COR-L47 (cell line): Measurements from ENCODE around the gene GBF1.

ENCODE experiments used
- DNase-seq: peaks from one replicate; lab custom pipeline; 2025; lab: John Stamatoyannopoulos, UW

GBF1 gene

DNA sequence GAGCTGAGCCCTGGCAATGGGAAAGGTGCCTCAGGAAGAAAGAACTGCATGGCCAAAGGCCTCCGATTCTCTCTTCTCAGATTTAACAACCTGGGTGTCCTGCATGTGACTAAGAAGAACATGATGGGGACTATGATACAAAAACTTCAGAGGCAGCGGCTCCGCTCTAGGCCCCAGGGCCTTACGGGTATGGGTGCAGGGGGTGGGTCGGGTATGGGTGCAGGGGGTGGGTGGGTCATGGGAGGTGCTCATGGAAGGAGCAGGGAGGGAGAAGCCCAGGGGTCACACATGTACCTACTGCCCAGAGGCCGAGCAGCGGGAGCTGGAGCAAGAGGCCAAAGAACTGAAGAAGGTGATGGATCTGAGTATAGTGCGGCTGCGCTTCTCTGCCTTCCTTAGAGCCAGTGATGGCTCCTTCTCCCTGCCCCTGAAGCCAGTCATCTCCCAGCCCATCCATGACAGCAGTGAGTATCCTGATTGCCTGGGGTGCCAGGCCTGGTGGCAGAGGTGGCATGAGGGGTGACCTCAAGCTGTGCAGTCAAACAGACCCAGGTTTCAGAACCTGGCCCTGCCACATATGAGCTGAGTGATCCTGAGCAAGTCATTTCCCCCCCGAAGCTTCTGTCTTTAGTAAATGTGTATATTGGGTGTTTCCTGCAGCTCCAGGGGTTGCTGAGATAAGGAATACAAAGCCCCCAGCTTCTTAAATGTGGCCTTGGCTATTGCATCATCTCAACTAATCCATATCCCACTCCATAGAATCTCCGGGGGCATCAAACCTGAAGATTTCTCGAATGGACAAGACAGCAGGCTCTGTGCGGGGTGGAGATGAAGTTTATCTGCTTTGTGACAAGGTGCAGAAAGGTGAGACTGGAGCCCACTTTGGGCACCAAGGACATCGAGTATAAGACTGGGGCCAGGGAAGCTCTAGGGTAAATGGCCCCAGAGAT is 152.2 kb downstream of the GBF1 start:
- no peak for DNase-seq

DNA sequence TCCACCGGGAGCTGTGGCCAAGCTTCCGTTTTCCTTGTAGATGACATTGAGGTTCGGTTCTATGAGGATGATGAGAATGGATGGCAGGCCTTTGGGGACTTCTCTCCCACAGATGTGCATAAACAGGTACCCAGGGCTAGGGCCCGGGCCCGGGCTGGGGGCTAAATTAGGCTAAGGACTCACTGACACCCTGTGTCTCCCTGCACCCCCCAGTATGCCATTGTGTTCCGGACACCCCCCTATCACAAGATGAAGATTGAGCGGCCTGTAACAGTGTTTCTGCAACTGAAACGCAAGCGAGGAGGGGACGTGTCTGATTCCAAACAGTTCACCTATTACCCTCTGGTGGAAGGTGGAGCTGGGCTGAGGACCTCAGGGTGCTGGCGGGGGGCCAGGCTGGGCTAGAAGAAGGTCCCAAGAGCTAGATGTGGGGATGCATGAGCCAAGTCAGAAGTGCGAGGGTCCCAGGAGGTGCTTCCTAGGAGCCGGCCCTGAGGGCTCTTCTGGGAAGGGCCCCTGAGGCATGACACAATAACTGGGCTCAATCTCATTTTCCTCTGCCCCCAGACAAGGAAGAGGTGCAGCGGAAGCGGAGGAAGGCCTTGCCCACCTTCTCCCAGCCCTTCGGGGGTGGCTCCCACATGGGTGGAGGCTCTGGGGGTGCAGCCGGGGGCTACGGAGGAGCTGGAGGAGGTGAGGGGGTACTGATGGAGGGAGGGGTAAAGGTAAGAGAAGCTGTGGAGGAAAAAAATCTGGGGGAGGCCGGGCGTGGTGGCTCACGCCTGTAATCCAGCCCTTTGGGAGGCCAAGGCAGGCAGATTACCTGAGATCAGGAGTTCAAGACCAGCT is 153.1 kb downstream of the GBF1 start:
- no peak for DNase-seq

DNA sequence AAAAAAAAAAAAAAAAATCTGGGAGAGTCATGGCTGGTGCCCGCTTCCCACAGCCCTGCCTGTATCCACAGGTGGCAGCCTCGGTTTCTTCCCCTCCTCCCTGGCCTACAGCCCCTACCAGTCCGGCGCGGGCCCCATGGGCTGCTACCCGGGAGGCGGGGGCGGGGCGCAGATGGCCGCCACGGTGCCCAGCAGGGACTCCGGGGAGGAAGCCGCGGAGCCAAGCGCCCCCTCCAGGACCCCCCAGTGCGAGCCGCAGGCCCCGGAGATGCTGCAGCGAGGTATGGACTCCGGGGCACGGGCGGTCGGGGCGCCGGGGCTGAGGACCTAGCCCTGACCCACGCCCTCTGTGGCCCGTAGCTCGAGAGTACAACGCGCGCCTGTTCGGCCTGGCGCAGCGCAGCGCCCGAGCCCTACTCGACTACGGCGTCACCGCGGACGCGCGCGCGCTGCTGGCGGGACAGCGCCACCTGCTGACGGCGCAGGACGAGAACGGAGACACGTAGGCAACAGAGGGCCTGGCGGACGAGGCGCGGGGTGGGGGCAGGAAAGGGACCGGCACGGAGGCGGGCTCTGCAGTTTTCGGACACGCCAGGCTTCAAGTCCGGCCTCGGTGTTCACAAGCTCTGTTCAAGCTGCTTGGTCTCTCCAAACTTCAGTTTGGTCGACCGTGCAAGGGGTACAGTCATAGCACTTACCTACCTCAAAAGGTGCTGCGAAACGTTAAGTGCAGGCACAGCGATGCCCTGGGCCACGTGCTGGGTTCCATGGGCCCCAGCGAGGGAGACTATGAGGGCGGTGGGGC is 154.1 kb downstream of the GBF1 start:
- DNase-seq: peak; percentile 67

DNA sequence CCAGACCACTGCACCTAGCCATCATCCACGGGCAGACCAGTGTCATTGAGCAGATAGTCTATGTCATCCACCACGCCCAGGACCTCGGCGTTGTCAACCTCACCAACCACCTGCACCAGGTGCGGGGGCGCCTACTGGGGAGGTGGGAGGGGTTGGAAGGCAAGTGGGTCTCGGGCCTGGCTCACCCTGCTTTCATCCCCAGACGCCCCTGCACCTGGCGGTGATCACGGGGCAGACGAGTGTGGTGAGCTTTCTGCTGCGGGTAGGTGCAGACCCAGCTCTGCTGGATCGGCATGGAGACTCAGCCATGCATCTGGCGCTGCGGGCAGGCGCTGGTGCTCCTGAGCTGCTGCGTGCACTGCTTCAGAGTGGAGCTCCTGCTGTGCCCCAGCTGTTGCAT is 154.7 kb downstream of the GBF1 start:
- peak; percentile 32 for DNase-seq

DNA sequence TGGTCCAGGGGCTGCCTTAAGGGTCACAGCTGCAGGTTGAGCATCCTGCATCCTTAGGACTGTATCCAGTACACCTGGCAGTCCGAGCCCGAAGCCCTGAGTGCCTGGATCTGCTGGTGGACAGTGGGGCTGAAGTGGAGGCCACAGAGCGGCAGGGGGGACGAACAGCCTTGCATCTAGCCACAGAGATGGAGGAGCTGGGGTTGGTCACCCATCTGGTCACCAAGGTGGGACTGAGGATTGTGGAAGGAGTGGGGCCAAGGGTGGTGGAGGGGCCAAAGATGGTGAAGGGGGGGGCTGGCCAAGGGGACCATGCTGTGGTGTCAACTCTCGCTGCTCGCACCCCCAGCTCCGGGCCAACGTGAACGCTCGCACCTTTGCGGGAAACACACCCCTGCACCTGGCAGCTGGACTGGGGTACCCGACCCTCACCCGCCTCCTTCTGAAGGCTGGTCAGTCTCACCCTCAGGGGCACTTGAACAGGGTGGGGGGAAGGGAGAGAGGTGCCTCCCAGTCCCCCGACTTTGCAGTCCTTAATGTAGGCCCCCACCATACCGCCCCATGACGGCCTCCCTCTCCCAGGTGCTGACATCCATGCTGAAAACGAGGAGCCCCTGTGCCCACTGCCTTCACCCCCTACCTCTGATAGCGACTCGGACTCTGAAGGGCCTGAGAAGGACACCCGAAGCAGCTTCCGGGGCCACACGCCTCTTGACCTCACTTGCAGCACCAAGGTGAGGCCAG is 155.4 kb downstream of the GBF1 start:
- DNase-seq: no peak

DNA sequence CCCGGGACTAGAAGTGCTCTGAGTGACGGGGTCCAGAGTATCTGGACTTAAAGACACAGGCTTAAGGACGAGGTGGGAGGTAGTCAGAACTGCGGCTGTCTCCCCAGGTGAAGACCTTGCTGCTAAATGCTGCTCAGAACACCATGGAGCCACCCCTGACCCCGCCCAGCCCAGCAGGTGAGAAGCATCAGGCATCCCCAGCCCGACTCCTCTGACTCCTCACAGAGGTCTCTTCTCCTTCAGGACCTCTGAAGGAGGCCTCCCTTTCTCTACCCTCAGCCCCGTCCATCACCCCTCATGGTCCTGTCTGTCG is 156.0 kb downstream of the GBF1 start:
- no peak for DNase-seq

DNA sequence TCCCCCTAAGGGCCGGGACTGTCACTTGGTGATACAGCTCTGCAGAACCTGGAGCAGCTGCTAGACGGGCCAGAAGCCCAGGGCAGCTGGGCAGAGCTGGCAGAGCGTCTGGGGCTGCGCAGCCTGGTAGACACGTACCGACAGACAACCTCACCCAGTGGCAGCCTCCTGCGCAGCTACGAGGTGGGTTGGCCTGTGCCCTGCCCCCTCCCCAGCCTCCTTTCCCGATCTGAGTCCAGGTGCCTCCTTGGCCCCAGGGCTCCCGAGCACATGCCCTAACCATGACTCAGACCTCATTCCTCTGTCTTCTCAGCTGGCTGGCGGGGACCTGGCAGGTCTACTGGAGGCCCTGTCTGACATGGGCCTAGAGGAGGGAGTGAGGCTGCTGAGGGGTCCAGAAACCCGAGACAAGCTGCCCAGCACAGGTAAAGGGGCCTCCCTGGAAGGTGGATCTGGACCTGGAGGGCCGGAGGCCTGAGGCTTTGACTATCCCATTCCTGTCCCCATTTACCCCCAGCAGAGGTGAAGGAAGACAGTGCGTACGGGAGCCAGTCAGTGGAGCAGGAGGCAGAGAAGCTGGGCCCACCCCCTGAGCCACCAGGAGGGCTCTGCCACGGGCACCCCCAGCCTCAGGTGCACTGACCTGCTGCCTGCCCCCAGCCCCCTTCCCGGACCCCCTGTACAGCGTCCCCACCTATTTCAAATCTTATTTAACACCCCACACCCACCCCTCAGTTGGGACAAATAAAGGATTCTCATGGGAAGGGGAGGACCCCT is 156.6 kb downstream of the GBF1 start:
- no peak for DNase-seq

DNA sequence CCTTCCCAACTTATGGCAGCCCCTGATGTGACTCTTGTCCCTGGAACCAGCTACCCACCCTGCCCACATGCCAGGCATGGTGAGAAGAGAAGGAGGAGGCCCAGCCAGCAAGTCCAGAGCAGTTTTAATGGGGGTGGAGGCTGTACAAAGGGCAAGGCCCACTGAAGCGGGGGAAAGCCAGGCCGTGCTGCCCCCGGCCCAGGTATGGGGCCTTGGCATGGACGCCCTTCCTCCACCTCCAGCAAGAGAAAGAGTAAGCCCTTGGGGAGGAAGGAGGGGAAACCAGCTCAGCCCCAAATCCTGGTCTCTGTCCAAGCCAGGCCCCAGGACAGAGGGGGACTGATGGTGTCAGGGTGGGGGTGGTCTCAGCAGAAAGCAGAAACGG is 157.2 kb downstream of the GBF1 start:
- DNase-seq: no peak

DNA sequence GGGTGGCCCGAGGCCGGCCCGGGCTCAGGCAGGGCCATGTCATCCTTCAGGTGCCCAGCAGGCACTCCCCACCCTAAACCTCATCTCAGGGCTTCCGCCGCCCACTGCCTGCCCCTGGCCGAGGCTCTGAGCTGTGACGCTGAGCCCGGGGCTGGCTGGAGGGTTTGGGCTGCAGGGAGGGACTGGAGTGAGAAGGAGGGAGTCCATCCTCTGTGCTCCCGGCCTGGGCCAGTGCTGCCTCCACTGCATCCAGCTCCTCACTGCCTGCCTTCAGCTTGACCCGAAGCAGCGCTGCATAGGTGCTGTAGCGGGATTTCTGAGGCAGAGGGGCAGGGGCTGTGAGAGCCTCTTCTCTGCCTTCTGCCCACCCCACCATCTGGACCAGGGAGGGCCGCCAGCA is 157.8 kb downstream of the GBF1 start:
- no peak for DNase-seq

DNA sequence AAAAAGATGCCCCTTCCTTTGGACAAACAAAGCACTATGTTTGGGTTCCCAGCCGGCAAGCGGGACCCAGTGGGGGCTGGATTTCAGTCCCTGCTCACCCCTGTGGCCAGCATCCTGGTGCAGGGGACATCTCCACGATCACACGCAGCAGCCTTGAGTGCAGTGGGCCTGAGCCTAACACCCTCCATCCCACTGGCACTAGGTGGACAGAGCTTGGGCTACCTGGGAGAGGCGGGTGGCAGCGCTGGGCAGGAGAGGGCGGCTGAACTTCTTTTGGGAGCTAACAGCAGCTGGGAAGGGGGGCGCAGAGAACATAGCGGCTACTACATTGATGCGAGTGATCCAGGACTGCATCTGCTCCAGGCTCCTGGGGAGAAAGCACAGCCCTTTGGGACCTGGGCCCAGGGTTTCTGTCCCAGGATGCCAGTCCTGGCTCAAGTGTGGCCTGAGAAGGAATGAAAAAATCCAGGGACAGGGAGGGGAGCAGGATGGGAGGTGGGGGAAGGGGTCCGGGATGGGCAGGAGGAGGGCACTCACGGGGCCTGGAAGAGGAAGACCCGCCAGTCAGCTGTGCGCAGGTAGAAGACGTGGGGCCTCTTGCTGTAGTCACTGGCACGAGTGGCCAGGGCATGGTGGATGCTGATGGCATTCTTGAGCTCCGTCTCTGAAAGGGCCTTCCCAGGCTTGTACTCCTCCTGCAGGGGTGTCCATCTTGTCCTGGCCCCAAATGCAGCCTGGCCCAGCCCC is 159.2 kb downstream of the GBF1 start:
- DNase-seq: no peak

DNA sequence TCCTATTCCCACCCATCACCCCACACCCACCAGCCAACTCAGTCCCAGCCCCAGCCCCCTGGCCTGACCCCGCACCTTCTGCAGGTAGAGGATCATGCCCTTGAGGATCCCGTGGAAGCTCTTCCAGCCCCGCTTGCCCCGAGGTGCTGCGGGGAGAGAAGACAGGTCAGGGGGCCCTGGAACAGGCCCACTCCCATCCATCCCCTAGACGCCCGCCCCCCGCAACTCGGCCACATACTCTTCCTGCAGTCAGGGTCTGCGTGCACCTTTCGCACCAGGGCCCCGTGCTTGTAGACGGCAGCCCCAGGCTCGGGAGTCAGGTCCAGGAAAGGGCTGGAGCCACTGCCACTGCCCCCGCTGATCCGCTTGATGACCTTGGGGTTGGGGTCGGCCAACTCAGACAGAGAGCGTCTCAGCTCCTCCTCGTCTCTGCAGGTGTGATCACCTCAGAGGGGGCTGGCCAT is 159.8 kb downstream of the GBF1 start:
- no peak for DNase-seq

DNA sequence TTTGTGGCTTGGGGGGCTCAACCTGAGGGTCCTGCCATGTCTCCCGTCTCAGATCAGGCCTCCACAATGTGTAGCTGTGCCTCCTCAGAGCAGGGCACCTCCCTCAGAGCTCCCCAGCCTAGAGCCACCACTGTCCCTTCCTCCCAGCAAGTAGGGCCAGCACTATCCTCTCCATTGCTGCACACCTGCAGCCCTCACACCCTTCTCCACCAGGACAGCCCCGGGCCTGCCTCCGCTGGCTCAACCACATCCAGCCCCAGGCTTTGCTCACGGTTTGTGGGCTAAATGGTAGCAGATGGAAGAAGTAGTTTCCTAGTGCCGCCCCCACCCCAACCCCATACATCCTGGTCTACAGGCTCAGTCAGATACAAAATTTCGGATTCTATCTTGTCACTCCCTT is 160.3 kb downstream of the GBF1 start:
- DNase-seq: no peak

DNA sequence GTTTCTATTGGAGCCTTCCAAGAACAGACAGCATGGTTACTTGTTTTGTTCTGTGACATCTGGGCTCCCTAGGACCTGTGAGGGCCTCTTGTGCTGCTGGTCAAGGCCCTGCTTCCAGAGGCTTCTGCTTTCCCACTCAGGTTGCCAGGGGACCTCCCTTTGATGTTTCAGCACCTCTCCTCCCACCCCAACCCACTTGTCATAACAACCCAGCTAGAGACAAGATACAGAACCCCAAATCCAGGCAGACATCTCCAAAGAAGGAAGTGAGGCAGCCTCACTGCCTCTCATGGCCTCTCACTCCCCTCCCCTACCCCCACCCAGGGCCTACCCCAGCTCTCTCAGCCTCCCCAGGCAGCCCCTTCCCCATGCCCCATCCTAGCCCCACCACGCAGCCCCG is 161.5 kb downstream of the GBF1 start:
- no peak for DNase-seq

DNA sequence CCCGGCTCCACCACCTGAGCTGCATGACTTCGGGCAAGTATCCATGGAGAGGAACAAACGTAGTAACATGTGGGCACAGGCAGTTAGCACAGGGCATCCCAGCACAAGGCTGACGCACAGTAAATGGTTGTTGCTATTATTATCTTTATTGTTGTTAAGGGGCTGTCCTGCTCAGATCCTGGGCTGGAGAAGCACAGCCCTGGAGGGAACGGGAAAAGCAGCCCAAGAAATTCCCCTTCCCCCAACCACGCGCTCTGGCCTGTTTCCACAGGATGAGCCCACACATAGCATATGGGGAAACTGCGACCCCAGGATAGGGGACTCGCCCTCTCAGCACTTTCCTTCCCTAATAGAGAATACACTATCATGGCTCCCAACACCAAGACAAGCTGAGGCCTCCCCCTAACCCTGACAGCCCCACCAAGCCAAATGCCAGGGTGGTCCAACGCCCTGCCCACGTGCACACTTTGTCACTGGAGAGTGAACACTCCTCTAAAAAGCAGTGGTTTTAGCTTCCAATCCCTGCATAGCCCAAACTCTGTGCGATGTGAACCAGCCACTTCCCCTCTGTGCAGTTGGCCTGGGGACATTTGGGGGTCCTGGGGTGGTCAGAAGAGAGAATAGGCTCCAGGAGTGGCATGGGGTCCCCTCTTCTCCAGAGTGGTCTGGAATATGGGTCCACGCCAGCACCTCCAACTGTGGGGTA is 162.2 kb downstream of the GBF1 start:
- DNase-seq: no peak

DNA sequence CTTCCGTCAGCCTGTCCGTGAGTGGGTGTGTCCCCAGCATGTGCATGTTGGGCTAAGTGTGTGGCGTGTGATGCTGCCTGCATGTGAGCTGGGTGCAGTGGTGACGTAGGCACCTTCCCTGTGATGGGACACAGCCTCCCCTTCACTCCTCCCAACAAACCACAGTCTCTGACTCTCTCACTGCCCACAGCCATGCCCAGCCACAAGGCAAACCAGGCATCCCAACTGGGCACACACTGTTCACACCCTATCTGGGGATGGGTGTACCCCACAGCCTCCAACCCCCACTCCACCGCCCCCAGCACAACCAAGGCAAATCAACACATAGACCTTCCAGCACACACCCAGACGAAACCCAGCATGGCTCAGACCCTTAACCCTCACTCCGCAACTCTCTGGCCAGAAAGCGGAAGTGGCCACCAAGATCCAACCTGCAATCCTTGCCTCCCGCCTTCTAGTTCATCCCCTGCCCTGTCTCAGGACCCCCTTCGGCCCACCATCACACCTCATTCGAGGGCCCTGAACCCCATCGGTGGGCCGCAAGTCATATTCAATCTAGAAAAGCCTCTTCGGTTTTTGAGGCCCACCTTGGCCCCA is 162.9 kb downstream of the GBF1 start:
- DNase-seq: no peak

DNA sequence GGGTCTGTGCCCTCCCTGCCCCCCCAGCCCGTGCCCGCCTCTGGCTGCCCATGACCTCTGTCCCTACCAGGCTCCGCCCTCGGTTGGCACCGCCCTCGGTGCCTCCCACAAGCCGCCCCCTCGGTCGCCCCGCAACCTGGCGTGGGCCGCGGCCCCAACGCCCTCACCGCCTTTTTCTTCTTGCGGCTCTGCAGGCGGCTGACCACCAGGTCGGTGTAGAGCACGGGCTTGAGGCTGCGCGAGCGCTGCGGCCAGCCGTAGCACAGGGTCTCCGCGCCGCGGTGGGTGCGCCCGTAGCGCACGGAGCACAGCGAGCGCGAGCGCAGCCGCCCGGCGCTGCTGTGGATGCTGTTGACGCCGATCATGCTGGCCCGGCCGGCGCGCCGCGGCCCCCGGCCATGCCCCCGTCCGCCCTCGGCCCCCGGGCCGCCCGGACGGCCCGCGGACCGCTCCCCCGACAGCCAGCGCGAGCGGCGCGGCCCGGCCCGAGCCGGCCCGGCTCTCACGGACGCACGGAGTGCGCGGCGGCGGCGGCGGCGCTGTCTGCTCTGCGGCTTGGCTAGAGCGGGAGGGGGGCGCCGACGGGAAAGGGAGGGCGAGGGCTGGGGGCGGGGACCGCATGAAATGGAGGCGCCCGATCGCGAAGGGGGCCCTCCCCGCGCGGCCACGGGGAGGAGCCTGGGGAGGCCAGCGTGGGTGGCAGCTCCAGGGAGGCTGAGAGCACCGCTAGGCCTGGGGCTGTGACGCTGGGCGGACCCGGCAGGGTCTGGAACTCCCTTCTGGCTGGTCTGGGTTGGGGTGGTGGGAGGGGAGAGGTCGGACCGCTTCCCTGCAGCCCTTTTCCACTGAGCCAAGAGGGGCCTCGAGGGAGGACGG is 163.6 kb downstream of the GBF1 start:
- peak; percentile 35 for DNase-seq

DNA sequence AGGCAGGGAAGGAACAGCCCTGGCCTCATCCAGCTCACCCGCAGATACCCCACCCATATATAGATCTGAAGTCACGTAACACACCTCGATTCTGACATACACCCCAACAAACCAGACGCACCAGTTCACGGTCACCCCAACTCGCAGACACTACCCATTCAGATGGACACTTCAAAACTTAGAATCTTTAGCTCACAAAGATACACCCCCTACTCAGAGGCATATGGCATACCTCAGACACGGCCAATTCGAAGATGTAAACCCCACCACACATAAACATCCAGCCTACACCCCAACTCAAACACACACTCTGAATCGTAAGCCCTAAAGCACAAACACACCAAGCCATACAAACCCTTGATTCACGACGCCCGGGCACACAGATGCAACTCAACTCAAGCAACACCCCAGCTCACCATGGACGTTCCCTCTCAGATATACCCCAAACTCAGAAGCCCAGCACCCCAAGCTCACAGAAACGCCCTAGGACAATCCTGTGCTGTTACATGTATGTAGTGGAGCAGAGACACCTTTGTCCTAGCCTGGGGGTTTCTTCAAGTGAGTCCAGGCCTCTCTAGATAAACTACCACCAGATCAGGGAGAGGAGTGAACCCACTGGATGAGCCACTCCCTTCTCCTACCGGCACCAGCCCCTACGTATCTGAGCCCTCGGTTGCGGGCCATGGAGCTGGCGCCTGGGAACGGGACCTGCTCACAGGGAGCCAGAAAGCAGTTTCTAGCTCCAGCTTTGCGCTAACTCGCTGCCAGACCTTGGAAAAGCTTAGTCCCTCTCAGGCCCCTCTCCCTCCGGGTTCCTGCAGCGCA is 164.5 kb downstream of the GBF1 start:
- no peak for DNase-seq
